SK-N-SH treated with all-trans-retinoic acid at 6 μM for 48 hours (cell line): ENCODE results near the gene SELENOM.

ENCODE experiments used
- ARNTL ChIP-seq: fragments of 450-650 bp; formaldehyde crosslinking; IDR thresholded peaks from 2 replicates; pipeline ENCODE4 v1.5.0; 2020; ENCODE audit warnings: low read depth, mild to moderate bottlenecking, moderate library complexity, borderline replicate concordance
- BACH2 ChIP-seq: fragments of 250-450 bp; sonication (Bioruptor Pico); IDR thresholded peaks from 2 replicates; pipeline ENCODE4 v1.9.0; 2021; ENCODE audit warnings: mild to moderate bottlenecking, borderline replicate concordance
- RARB ChIP-seq: fragments of 250-450 bp; sonication (Bioruptor Pico); IDR thresholded peaks from 2 replicates; pipeline ENCODE4 v1.8.0; 2021; ENCODE audit warnings: mild to moderate bottlenecking, moderate library complexity
- SNAI2 ChIP-seq: fragments of 250-450 bp; sonication (Bioruptor Pico); IDR thresholded peaks from 2 replicates; pipeline ENCODE4 v1.5.0; 2020; ENCODE audit warnings: mild to moderate bottlenecking, moderate library complexity
- ZNF565 ChIP-seq: fragments of 450-650 bp; formaldehyde crosslinking; conservative IDR thresholded peaks from 2 replicates; pipeline ENCODE4 v1.5.0; 2020; ENCODE audit warnings: low read depth, mild to moderate bottlenecking, moderate library complexity

- TF ChIP-seq RARB (CRISPR knock-in tag) (no peak), BACH2 (CRISPR knock-in tag) (no peak), SNAI2 (no peak), ARNTL (no peak), ZNF565 (CRISPR knock-in tag) (no peak)
Observed at GRCh38 chr22:31083377-31083768, 24.0 kb downstream of the SELENOM start.
